ENCODE results near the gene OR51B4. TPM values are rescaled to one million over a fixed set of nuclear protein-coding genes. Genes with fewer than 3 reads are reported as not detected.
"Not testable (repeated sequence)": the region's sequence is repeated elsewhere in the genome, so short reads cannot be mapped to it uniquely, and the experiment has no call there.

OR51B4 gene
- total and polyA plus RNA-seq, 2 experiments from 2014 or later = not detected

DNA sequence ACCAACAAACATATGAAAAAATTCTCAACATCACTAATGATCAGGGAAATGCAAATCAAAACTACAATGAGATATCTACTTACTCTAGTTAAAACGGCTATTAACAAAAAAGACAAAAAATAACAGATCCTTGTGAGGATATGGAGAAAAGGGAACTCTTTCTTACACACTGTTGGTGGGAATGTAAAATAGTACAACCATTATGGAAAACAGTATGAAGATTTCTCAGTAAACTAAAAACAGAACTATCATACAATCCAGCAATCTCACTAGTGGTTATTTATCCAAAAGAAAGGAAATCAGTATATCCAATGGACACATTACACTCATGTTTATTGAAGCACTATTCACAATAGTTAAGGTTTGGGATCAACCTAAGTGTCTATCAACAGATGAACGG lies 35.9 kb downstream of the OR51B4 start:
- Histone ChIP-seq H3K36me3 (ENCODE audit: low read depth) (no peaks in the 10 kb centered on the region), H3K79me2 (ENCODE audit: insufficient read depth) (no peaks in the 10 kb centered on the region), H3K4me3 (no peak overlapping the region), H3K9me3 (ENCODE audit: low read depth) (no peaks in the 10 kb centered on the region), H3K27ac (no peak overlapping the region), H3K9ac (no peak overlapping the region), H2AFZ (no peak overlapping the region), H3F3A (ENCODE audit: insufficient read depth) (no peaks in the 10 kb centered on the region), H3K9me2 (ENCODE audit: insufficient read depth) (no peaks in the 10 kb centered on the region), H3K4me2 (ENCODE audit: unreplicated experiment) (no peak overlapping the region), H4K20me1 (ENCODE audit: insufficient read depth) (no peaks in the 10 kb centered on the region), H3K4me1 (ENCODE audit: insufficient read depth) (no peaks in the 10 kb centered on the region), H3K27me3 (replicated peaks; ENCODE audit: insufficient read depth) (no peaks in the 10 kb centered on the region)
- 64 to 67% methylated on average over 2 of the region's 2 CpGs for WGBS, 2 experiments (ENCODE audit: low coverage in 1 of 2, low lambda C conversion rate in 2 of 2, missing lambda C conversion rate in 2 of 2)
- in situ Hi-C loops (cut with MboI) = no loop called here
- TF ChIP-seq EZH2phosphoT487 (IDR thresholded peaks at IDR 0.05; ENCODE audit: insufficient read depth, low read depth) = no peak
- no peak for TF ChIP-seq EZH2 (IDR thresholded peaks at IDR 0.05; ENCODE audit: insufficient read depth, poor library complexity, severe bottlenecking)
- no peak for DNase-seq

DNA sequence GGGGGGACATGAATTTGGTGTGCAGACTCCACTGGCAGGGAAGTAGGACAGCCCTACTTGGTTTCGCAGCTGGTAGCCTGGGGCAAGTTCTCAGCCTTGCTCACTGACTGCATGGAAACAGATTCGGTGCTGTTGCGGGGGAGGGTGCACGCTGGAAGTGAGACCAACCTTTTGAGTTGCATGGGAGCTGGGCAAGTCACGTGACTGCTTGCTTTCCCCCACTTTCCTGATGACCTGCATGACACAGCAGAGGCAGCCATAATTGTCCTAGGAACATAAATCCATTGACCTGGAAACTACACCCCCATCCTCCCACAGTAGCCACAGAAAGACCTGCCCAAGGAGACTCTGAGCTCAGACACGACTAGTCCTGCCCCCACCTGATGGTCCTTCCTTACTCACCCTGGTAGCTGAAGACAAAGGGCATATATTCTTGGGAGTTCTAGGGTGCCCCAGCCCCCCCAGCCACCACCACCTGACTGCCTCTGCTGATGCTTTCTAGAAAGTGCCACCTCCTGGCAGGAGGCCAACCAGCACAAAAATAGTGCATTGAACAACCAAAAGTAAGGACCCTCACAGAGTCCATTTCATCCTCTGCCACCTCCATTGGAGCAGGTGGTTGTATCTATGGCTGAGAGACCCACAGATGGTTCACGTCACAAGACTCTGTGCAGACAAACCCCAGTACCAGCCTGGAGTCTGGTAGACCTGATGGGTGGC lies 43.0 kb downstream of the OR51B4 start:
- H4K20me1 ChIP-seq (ENCODE audit: insufficient read depth) = no peaks in the 10 kb centered on the region
- no peaks in the 10 kb centered on the region for H3K27me3 ChIP-seq (replicated peaks; ENCODE audit: insufficient read depth)
- in situ Hi-C loops (cut with MboI) = no loop called here
- H3K9me2 ChIP-seq (ENCODE audit: insufficient read depth) = no peaks in the 10 kb centered on the region
- no peak overlapping the region for H3K4me2 ChIP-seq (ENCODE audit: unreplicated experiment)
- TF ChIP-seq EZH2phosphoT487 (IDR thresholded peaks at IDR 0.05; ENCODE audit: insufficient read depth, low read depth) = no peak
- TF ChIP-seq EZH2 (IDR thresholded peaks at IDR 0.05; ENCODE audit: insufficient read depth, poor library complexity, severe bottlenecking) = no peak
- H3K27ac ChIP-seq = no peak overlapping the region
- no peak overlapping the region for H3K9ac ChIP-seq
- no peak overlapping the region for H2AFZ ChIP-seq
- H3K4me3 ChIP-seq = no peak overlapping the region
- 52 to 65% methylated on average over 6 to 7 of the region's 7 CpGs for WGBS, 2 experiments (ENCODE audit: low coverage in 1 of 2, low lambda C conversion rate in 2 of 2, missing lambda C conversion rate in 2 of 2)
- H3F3A ChIP-seq (ENCODE audit: insufficient read depth) = no peaks in the 10 kb centered on the region
- no peaks in the 10 kb centered on the region for H3K36me3 ChIP-seq (ENCODE audit: low read depth)
- no peak for DNase-seq
- H3K9me3 ChIP-seq (ENCODE audit: low read depth) = no peaks in the 10 kb centered on the region
- no peaks in the 10 kb centered on the region for H3K4me1 ChIP-seq (ENCODE audit: insufficient read depth)
- no peaks in the 10 kb centered on the region for H3K79me2 ChIP-seq (ENCODE audit: insufficient read depth)

DNA sequence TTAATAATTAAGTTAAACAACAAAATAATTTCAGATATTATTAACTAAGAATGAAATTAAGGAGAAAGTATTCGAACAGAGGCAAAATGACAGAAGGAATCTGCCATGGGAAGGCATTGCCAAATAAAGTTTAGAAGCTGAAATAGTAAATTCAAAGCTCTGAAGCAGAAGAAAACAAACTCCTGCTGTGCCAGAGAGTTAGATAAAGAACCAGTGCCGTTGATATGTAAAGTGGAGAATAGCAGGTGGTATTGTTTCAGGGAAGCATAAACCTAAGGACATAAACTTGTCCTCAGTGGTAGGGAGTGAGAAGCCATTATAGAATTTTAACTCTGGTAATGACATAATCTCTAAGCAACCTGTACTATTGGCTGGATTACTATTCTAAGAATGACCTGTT lies 44.5 kb downstream of the OR51B4 start:
- H3K4me2 ChIP-seq (ENCODE audit: unreplicated experiment) = no peak overlapping the region
- H4K20me1 ChIP-seq (ENCODE audit: insufficient read depth) = no peaks in the 10 kb centered on the region
- no peak overlapping the region for H3K4me3 ChIP-seq
- in situ Hi-C loops (cut with MboI) = no loop called here
- H3K9me3 ChIP-seq (ENCODE audit: low read depth) = no peaks in the 10 kb centered on the region
- no peaks in the 10 kb centered on the region for H3K27me3 ChIP-seq (replicated peaks; ENCODE audit: insufficient read depth)
- no peak overlapping the region for H2AFZ ChIP-seq
- TF ChIP-seq EZH2phosphoT487 (IDR thresholded peaks at IDR 0.05; ENCODE audit: insufficient read depth, low read depth) (no peak), EZH2 (IDR thresholded peaks at IDR 0.05; ENCODE audit: insufficient read depth, poor library complexity, severe bottlenecking) (no peak)
- H3K9ac ChIP-seq = no peak overlapping the region
- no peaks in the 10 kb centered on the region for H3K9me2 ChIP-seq (ENCODE audit: insufficient read depth)
- H3K36me3 ChIP-seq (ENCODE audit: low read depth) = no peaks in the 10 kb centered on the region
- no peak for DNase-seq
- no peaks in the 10 kb centered on the region for H3K79me2 ChIP-seq (ENCODE audit: insufficient read depth)
- 21 to 22% methylated on average over 2 of the region's 2 CpGs for WGBS, 2 experiments (ENCODE audit: low coverage in 1 of 2, low lambda C conversion rate in 2 of 2, missing lambda C conversion rate in 2 of 2)
- no peaks in the 10 kb centered on the region for H3K4me1 ChIP-seq (ENCODE audit: insufficient read depth)
- no peak overlapping the region for H3K27ac ChIP-seq
- no peaks in the 10 kb centered on the region for H3F3A ChIP-seq (ENCODE audit: insufficient read depth)

DNA sequence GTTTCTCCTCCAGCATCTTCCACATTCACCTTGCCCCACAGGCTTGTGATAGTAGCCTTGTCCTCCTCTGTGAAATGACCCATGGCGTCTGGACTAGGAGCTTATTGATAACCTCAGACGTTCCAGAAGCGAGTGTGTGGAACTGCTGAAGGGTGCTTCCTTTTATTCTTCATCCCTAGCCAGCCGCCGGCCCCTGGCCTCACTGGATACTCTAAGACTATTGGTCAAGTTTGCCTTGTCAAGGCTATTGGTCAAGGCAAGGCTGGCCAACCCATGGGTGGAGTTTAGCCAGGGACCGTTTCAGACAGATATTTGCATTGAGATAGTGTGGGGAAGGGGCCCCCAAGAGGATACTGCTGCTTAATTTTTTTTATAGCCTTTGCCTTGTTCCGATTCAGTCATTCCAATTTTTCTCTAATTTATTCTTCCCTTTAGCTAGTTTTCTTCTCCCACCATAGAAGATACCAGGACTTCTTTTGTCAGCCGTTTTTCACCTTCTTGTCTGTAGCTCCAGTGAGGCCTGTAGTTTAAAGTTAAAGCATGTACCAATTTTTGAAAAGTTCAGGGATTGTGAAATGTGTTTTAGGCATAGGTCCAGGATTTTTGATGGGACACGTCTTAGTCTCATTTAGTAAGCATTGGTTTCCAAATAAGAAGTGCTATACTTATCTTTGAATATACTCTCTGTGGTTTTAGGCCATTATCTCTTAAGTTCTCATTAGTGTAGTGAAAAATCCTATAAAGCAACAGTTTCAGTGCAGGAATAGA lies 46.9 kb downstream of the OR51B4 start, which contains the start of gene HBG2:
HBG2 (minus strand) TSS at position 136 of the 768 bp plus-strand sequence; CDS start at position 83, 53 bp downstream.
- H3K79me2 ChIP-seq (ENCODE audit: insufficient read depth); DNase-seq; H3K4me1 ChIP-seq (ENCODE audit: insufficient read depth); H3K9me2 ChIP-seq (ENCODE audit: insufficient read depth); H2AFZ ChIP-seq; H3K4me3 ChIP-seq; H4K20me1 ChIP-seq (ENCODE audit: insufficient read depth); H3K9ac ChIP-seq; H3K36me3 ChIP-seq (ENCODE audit: low read depth); H3K27me3 ChIP-seq (replicated peaks; ENCODE audit: insufficient read depth); in situ Hi-C loops (cut with MboI); H3K9me3 ChIP-seq (ENCODE audit: low read depth); H3K27ac ChIP-seq; H3F3A ChIP-seq (ENCODE audit: insufficient read depth); H3K4me2 ChIP-seq (ENCODE audit: unreplicated experiment): not testable (repeated sequence)
- WGBS, 2 experiments (ENCODE audit: low coverage in 1 of 2, low lambda C conversion rate in 2 of 2, missing lambda C conversion rate in 2 of 2) = 32 to 46% methylated on average over 4 of the region's 9 CpGs

DNA sequence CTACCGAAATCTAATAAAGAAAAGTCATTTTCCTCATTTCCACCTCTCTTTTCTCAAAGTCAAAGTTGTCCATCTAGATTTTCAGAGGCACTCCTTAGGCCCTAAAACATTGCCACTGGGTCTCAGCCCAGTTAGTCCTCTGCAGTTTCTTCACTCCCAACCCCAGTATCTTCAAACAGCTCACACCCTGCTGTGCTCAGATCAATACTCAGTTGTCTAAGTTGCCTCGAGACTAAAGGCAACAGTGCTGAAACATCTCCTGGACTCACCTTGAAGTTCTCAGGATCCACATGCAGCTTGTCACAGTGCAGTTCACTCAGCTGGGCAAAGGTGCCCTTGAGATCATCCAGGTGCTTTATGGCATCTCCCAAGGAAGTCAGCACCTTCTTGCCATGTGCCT lies 47.7 kb downstream of the OR51B4 start:
- H3K9ac ChIP-seq; H3K4me2 ChIP-seq (ENCODE audit: unreplicated experiment); H3K36me3 ChIP-seq (ENCODE audit: low read depth); H3K27me3 ChIP-seq (replicated peaks; ENCODE audit: insufficient read depth); H3K9me2 ChIP-seq (ENCODE audit: insufficient read depth); DNase-seq; in situ Hi-C loops (cut with MboI); H3K27ac ChIP-seq; H3F3A ChIP-seq (ENCODE audit: insufficient read depth); H4K20me1 ChIP-seq (ENCODE audit: insufficient read depth); H3K4me3 ChIP-seq; H3K4me1 ChIP-seq (ENCODE audit: insufficient read depth); H3K79me2 ChIP-seq (ENCODE audit: insufficient read depth); H2AFZ ChIP-seq; H3K9me3 ChIP-seq (ENCODE audit: low read depth): not testable (repeated sequence)
- WGBS, 2 experiments (ENCODE audit: low coverage in 1 of 2, low lambda C conversion rate in 2 of 2, missing lambda C conversion rate in 2 of 2) = 45 to 63% methylated on average over 2 of the region's 2 CpGs

DNA sequence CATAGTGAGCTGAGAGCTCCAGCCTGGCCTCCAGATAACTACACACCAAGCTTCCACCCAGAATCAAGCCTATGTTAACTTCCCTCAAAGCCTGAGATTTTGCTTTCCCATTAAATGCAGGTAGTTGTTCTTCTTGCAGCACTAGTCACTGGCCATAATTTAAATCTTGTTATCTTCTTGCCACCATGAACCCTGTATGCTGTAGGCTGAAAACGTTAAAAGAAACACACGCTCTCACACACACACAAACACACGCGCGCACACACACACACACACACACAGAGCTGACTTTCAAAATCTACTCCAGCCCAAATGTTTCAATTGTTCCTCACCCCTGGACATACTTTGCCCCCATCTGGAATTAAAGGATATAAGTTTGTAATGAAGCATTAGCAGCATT lies 48.3 kb downstream of the OR51B4 start:
- H3K27ac ChIP-seq; H3K4me2 ChIP-seq (ENCODE audit: unreplicated experiment); H4K20me1 ChIP-seq (ENCODE audit: insufficient read depth); H3K9ac ChIP-seq; H3K27me3 ChIP-seq (replicated peaks; ENCODE audit: insufficient read depth); H3K79me2 ChIP-seq (ENCODE audit: insufficient read depth); H2AFZ ChIP-seq; DNase-seq; H3F3A ChIP-seq (ENCODE audit: insufficient read depth); in situ Hi-C loops (cut with MboI); H3K9me2 ChIP-seq (ENCODE audit: insufficient read depth); H3K4me1 ChIP-seq (ENCODE audit: insufficient read depth); H3K9me3 ChIP-seq (ENCODE audit: low read depth); H3K4me3 ChIP-seq; H3K36me3 ChIP-seq (ENCODE audit: low read depth): not testable (repeated sequence)
- WGBS, 2 experiments (ENCODE audit: low coverage in 1 of 2, low lambda C conversion rate in 2 of 2, missing lambda C conversion rate in 2 of 2) = 49 to 50% methylated on average over 5 of the region's 5 CpGs

Data from GM23248 (cell line).